Subcutaneous adipose tissue (tissue), 4 donors: ENCODE results near the gene DNAJC24. TPM values are rescaled to one million over a fixed set of nuclear protein-coding genes. Genes with fewer than 3 reads are reported as not detected.

Experiments used
- CTCF ChIP-seq: fragments of 450-650 bp; IDR thresholded peaks from one replicate; pipeline ENCODE4 v1.5.1; 2016; ENCODE audit warnings: low read depth, mild to moderate bottlenecking, control low read depth, antibody characterized with exemption, moderate library complexity
- total RNA-seq, 4 donors: library from RNA; depleted of rRNA; stranded (reverse); fragments of >200 nt; gene quantifications; one replicate each; pipeline ENCODE4 v1.1.0, GENCODE V29; 2016

Gene DNAJC24
- total RNA-seq, 4 donors from 2014 or later: 14.8 to 26.3 (median 18.1) TPM

- no peak for TF ChIP-seq CTCF
Observed at GRCh38 chr11:31337806-31338205, 31.9 kb upstream of the DNAJC24 start.

- TF ChIP-seq CTCF: no peak
Observed at GRCh38 chr11:31340903-31341572, 28.6 kb upstream of the DNAJC24 start.

- no peak for TF ChIP-seq CTCF
Observed at GRCh38 chr11:31351168-31351567, 18.5 kb upstream of the DNAJC24 start.

GRCh38 chr11:31355131-31355530, 14.5 kb upstream of the DNAJC24 start:
- TF ChIP-seq CTCF: no peak

GRCh38 chr11:31355817-31356216, 13.8 kb upstream of the DNAJC24 start:
- TF ChIP-seq CTCF: no peak

GRCh38 chr11:31361743-31362142, 7.9 kb upstream of the DNAJC24 start:
- TF ChIP-seq CTCF: no peak

- no peak for TF ChIP-seq CTCF
Observed at GRCh38 chr11:31366795-31367194, 2.9 kb upstream of the DNAJC24 start.
